Left forelimb (tissue), 1 donor: ENCODE measurements around the gene SETBP1.

Experiments
- DNase-seq: peaks from one replicate; pipeline ENCODE4 v3.0.0-alpha.2; 2018; ENCODE audit warnings: low spot score

Gene SETBP1

GRCh38 chr18:44901283-44901682 is 220.6 kb downstream of the SETBP1 start:
- no peak for DNase-seq

DNA sequence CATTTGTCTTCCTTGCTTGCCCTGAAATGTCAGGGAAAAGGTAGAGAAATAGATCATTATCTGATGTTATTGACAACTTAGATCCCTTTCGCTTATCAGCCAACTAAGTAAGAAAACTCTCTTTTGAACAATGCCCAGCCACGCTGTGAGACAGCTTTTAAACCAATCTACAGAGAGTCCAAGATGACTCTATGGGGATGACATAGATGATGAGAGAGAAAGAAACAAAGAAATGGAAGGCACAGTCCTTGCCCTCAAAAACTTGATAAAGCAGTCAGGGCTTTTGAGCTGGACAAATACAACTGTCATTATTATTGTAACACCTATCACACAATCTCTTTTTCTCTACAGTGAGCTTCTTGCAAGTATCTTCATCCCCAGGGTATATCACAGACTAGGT is 222.6 kb downstream of the SETBP1 start:
- no peak for DNase-seq

DNA sequence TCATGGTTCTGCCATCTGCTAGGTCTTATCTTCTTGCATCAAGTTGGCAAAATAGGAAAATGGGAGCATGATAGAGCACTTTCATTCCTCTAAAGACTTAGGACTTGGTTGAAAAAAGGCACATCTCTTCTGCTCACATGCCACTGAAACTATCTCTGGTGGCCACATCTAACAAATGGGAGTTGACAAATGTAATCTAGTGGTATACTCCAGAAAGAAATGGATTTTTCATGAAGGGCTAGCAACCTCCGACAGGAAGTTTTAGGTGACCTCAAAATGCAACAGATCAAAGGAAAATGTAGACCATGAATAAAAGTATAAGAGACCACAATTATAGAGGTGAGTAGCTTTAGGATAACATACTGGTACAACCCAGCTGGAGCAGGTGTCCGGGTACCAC is 224.1 kb downstream of the SETBP1 start:
- no peak for DNase-seq

DNA sequence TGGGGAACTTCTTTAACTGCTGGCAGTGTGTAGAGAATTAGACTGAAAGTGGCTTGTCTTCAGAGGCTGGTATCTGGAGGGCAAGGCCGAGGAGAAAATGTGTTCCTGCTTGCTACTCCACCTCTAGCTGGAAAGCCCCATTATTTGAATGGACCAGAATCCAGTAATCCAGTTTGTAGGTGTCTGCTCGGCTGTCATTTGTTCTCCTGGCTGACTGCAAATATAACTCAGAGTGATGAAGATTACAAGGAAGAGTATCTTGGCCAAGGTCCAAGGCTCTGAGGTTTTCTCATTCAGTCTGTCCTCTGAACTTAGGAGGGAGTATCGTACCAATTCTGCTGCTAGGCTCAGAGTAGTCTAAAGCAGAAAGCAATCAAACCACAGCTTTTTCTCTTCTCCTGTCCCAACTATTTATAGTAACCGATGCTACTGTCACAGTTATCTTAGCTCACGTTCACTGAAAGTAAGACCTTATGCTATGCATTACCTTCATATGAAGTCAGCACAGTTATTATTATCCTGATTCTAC is 228.6 kb downstream of the SETBP1 start:
- no peak for DNase-seq

DNA sequence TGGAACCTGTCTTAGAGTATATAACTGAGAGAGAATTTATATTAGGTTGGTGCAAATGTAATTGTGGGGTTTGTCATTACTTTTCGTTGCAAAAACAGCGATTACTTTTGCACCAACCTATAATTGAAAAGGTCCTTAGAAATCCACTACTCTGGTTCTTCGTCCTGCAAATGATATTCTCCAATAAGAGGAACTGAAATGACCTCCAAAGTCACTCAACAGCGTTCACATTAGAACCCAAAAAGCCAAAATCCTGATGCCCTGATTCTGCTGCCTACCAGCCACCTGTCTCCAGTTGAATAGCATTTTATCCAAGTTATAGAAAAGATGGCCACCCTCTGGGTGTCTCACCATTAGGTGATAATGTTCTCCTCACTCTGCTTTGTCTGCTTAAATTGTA is 230.6 kb downstream of the SETBP1 start:
- no peak for DNase-seq

GRCh38 chr18:44911773-44912172 is 231.1 kb downstream of the SETBP1 start:
- no peak for DNase-seq

DNA sequence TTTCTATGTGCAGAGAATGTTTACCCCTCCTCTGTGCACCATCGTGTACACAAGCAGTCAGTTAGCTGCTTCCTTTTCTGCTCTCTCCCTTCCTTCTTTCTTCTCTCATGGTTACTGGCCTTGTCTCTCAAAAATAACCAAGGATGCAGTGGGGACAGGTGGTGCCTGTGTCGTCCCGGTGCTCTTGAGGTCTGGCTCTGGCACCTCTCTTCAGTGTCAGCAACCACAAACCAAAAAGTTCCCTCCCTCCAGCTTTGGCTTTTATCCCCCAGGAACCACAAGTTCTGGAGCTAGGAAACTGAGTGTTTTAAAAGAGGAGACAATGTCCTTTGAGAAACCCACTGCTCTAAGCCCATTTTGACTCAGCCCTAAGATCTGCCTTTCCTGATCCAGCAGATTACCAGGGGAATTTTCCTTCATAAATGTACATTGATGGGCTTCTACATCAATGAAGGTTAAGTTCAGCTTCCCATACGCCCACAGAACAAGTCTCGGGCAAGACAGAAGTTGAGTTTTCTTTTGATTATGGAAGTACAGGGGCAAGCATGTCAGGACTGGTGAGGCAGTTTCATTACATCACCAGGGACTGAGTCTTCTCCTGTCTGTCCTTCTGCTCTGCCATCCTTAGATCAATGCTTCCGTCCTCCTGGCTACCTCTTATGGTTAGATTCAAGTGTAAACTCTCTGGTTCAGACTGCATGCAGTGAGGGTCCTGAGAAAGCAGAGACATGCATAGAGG is 232.2 kb downstream of the SETBP1 start:
- DNase-seq = no peak

- DNase-seq = no peak
These were observed 233.3 kb downstream of the SETBP1 start for GRCh38 chr18:44914028-44914427.

GRCh38 chr18:44915213-44915612 is 234.5 kb downstream of the SETBP1 start:
- no peak for DNase-seq

- no peak for DNase-seq
These were observed 235.0 kb downstream of the SETBP1 start for GRCh38 chr18:44915661-44916060.

DNA sequence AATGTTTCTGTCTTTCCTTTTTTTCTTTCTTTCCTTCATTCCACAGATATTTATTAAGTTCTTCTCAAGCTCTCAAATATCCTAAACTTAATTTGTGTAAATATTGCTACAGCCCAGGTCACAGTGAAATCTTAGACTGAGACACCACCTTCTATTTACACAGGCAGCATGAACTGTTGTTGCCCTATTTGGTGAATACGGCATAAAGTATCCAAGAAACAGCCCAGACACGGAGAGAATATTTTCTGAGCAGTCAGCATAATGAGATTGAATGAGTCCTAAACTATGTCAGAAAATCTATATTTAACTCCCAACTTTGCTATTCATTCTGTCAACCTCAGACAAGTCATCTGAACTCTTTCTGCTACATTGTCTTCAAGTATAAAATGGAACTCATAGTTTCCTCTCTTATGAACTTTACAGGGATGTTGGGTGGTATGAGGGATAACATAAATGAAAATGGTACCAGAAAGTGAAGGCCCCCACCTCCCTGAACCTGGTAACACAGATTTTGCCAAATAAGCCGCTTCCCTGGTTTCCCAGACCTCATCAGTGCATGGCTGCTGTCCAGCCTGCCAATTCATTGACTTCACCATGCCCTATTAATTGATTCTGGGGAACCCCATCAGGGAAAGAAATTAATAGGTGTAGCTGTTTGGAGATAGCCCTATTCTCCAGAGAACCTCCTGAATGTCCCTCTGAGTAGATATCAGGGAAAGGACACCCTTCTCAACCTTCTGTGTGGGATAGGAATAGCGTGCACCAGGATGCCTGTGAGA is 235.9 kb downstream of the SETBP1 start:
- no peak for DNase-seq

DNA sequence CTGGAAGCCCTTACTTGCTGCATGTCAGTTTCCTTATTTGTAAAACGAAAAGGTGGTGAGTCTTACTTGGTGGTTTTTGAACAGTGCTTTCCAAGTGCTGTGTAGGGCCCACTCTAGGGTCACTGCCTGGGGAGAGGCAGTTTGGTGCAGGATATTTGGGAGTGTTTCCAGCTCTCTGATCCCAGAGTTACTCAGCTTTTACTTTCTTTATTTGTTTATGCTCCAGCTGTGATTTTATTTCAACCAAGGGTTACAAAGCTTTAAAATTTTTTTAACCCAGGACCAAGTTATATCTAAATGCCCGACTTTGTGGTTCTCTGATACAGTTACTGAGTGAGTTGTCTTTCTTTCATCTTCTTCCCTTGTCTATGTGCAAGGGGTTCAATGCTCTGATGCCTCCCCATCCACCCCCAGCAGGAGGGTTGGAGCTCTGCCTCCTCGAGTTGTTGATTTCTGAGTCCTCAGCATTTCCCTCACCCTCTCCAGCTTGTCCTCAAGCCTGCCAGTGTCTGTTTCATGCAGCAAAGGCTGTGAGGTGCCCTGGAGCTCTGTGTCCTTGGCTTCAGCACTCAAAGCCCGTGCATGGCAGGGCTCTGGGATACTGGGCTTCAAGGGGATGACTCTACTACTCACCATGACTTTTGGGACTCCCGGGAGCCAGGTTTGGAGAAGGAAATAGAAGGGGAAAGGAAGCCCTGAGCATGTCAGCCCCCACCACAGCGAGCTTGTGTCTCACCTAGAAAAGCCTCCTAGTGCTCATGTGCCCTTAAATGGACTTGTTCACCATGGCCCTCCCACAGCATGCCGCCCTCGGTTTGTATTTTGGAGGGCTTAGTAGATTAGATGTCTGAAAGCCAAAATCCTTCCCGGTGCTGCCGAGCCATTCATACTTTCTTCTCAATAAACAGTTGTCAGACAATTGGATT is 236.8 kb downstream of the SETBP1 start:
- DNase-seq = no peak

GRCh38 chr18:44918142-44918476 is 237.4 kb downstream of the SETBP1 start:
- DNase-seq = no peak

DNA sequence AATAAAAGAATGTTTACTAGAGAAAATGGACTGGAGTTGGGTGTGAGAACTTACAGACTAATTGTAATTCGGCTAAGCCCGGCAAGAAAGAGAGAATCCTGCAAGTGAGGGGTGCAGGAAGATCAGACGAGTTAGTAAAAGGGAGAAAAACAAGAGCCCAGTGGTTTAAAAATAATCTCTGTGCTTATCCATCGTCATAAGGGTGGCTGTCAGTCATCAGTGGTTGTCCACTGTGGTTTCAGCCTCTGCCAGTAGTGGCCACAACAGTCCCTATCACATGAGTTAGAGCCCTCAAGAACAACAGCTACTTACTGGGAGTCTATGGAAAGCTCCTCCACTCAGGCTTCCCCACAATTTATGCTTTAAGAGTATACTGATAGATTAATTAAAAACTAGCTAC is 239.8 kb downstream of the SETBP1 start:
- no peak for DNase-seq

DNA sequence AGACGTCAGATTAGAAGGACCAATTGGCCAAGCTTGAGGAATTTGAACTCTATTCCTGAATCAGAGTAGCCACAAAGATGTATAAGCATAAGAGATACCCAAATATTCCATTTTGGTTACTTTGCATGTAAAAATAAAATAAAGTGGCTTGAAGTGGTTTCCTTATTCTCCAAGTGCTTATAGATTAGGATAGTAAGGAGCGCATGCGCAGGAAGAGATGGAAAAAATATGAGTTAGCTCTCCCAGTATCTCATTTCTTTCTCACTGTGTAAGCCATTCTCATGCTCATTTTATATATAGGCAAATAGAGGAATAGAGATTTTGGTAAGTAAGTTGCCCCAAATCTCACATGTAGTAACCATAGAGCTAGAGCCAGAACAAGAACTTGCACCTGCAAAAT is 241.3 kb downstream of the SETBP1 start:
- no peak for DNase-seq

DNA sequence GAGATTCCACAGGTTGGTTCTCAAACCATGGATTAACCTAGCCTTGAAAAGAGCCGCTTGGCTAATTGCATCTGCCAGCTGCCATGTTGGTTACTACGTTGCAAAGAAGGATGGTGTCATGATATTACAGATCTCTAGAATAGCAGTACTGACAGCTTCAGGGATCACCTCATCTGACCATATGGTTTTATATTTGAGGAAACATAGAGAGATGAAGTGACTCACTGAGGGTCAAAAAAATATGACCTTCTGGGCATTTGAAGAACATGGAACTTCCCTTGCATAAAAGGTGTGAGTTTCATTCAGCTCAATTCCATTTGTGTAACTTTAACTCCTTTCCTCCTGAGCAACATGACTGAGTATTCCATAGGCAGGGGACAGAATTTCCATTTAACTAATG is 242.3 kb downstream of the SETBP1 start:
- DNase-seq = no peak

DNA sequence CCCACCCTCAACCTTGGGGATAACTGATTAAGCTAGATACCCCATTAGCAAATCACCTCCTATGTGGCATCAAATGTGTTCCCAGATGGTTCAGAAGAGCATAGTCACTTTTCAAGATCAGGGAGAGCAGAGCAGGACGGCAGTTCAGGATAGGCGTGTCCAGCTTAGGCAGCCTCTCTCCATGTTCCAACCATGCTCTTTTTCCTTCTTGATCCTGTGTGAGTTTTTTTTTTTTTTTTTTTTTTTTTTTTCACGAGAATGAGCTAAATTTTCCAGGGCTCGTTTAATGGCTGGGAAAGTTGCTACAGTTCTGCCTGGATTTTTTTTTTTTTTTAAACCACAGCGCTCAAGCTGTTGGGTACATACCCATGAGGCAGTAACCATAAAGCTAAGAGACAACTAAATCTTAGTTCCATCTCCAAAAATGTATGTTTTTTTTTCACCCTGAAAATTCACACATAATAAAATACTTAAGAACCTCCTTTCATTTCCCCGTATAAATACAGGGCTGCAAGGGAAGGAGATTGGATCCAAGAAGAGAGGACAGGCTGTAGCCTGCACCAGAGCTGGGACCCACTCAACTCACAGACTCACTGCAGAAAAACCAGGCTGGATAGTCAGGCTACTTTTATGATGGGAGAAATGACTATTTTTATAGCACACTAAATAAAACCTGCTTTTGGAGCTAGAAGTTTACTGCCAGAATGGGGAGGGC is 244.3 kb downstream of the SETBP1 start:
- DNase-seq = no peak

GRCh38 chr18:44927127-44927849 is 246.6 kb downstream of the SETBP1 start:
- no peak for DNase-seq

DNA sequence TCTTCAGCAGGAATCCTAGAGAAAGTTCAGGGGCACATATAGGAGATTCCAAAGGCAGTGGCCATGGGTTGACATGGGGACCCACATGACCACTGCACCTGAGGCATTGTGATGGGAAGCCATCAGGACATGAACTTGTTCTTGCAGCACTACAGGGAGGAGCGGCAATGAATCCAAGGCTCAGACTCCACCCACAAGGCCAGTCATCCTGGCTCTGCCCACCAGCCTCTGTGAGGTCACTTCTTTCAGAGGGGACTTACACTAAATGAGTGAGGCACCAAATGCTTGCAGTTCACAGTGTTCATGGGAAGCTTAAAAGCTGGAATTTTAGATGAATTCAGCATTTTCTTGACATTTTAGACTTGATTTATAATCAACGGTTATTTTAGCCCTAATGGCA is 254.2 kb downstream of the SETBP1 start:
- DNase-seq = no peak

GRCh38 chr18:44935455-44935854 is 254.8 kb downstream of the SETBP1 start:
- DNase-seq = no peak

DNA sequence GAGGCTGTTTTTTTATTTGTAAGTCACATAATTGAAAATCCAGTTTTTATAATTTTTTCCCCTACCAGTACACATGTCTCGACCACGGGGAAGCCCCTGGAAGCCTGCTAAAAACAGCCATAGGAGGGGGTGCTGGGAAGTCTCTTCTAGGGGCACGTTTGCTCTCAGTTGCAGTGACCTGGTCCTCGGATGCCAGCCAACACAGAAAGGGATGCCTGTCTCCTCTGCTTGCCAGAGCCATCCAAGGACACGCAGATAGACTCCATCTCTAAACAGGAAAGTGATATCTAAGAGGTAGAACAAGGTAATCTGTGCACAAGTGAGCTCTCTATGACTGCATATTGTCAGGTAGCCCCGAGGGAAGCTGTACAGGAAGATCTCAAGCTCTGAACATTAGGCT is 255.8 kb downstream of the SETBP1 start:
- DNase-seq = no peak
